Glomerular visceral epithelial cell (primary cell): ENCODE results near the gene GRM7.

Experiments
- DNase-seq: peaks from one replicate; pipeline ENCODE4 v3.0.0-alpha.2; 2016; ENCODE audit errors: extremely low spot score

Gene GRM7

GRCh38 chr3:6971933-6972332, 111.0 kb downstream of the GRM7 start:
- DNase-seq = no peak

- no peak for DNase-seq
Measured at GRCh38 chr3:6985848-6986247, 124.9 kb downstream of the GRM7 start.

- DNase-seq = no peak
Measured at GRCh38 chr3:6989608-6990291, 128.8 kb downstream of the GRM7 start.

GRCh38 chr3:6994081-6994668, 133.3 kb downstream of the GRM7 start:
- no peak for DNase-seq

- DNase-seq = no peak
Measured at GRCh38 chr3:7000501-7000900, 139.6 kb downstream of the GRM7 start.

- no peak for DNase-seq
Measured at GRCh38 chr3:7001370-7001769, 140.5 kb downstream of the GRM7 start.

GRCh38 chr3:7015683-7016440, 154.9 kb downstream of the GRM7 start:
- DNase-seq = no peak

- no peak for DNase-seq
Measured at GRCh38 chr3:7025581-7026300, 164.8 kb downstream of the GRM7 start.

GRCh38 chr3:7029562-7029961, 168.6 kb downstream of the GRM7 start:
- no peak for DNase-seq

- no peak for DNase-seq
Measured at GRCh38 chr3:7038394-7038793, 177.5 kb downstream of the GRM7 start.

GRCh38 chr3:7062714-7063113, 201.8 kb downstream of the GRM7 start:
- no peak for DNase-seq

- no peak for DNase-seq
Measured at GRCh38 chr3:7070461-7070860, 209.5 kb downstream of the GRM7 start.

- no peak for DNase-seq
Measured at GRCh38 chr3:7074217-7074616, 213.3 kb downstream of the GRM7 start.

- no peak for DNase-seq
Measured at GRCh38 chr3:7075117-7075516, 214.2 kb downstream of the GRM7 start.

GRCh38 chr3:7075901-7076300, 215.0 kb downstream of the GRM7 start:
- no peak for DNase-seq

- DNase-seq = no peak
Measured at GRCh38 chr3:7082244-7082643, 221.3 kb downstream of the GRM7 start.

- DNase-seq = no peak
Measured at GRCh38 chr3:7086417-7086816, 225.5 kb downstream of the GRM7 start.

GRCh38 chr3:7095116-7095515, 234.2 kb downstream of the GRM7 start:
- no peak for DNase-seq

GRCh38 chr3:7100136-7100535, 239.2 kb downstream of the GRM7 start:
- no peak for DNase-seq

- DNase-seq = no peak
Measured at GRCh38 chr3:7106635-7107034, 245.7 kb downstream of the GRM7 start.

GRCh38 chr3:7112523-7113056, 251.7 kb downstream of the GRM7 start:
- no peak for DNase-seq

- DNase-seq = no peak
Measured at GRCh38 chr3:7144697-7145308, 283.9 kb downstream of the GRM7 start.
